Pancreas (tissue), 10 donors: Measurements from ENCODE around the gene CACFD1. TPM values are rescaled to one million over a fixed set of nuclear protein-coding genes. Genes with fewer than 3 reads are reported as not detected.
A peak's percentile ranks its signal among the peaks of the same experiment; 100 is the strongest.

ENCODE experiments used
- ATAC-seq, 4 donors: fragments of 200-7000 bp; cut with Tn5 transposase; one replicate each; pipeline versions ENCODE4 v1.8.0 to v1.9.1; 2020; ENCODE audit warnings: mild to moderate bottlenecking in 4 of 4, moderate library complexity in 4 of 4
- DNase-seq, 6 donors: peaks; one replicate each; pipeline ENCODE4 v3.0.0-alpha.2; 2020
- FAIRE-seq: peaks from 2 replicates; lab custom pipeline; 2012; peaks lifted over from hg19 to GRCh38; lab: Jason Lieb, UNC
- H3K27ac ChIP-seq, 4 donors: fragments of 200-600 bp; sonication (generic); 1 replicate in 3 of 4; 2 replicates in 1 of 4; pipeline versions ENCODE4 v1.5.0 to v1.8.0; 2020
- H3K27me3 ChIP-seq, 4 donors: fragments of 200-600 bp; one replicate each; pipeline ENCODE4 v1.8.0; 2021
- H3K36me3 ChIP-seq, 3 donors: fragments of 200-600 bp; sonication (generic) in 1 of 3; one replicate each; pipeline versions ENCODE4 v1.5.0 to v1.8.0; 2020 to 2021
- H3K4me1 ChIP-seq, 3 donors: fragments of 200-600 bp; one replicate each; pipeline ENCODE4 v1.8.0; 2021
- H3K4me3 ChIP-seq, 4 donors: fragments of 200-600 bp; sonication (generic) in 2 of 4; one replicate each; pipeline versions ENCODE4 v1.5.0 to v1.8.0; 2020 to 2021
- H3K9me3 ChIP-seq, 4 donors: fragments of 200-600 bp; one replicate each; pipeline ENCODE4 v1.8.0; 2021
- CTCF ChIP-seq, 4 donors: fragments of 200-600 bp; sonication (generic) in 3 of 4; IDR thresholded peaks; one replicate each; pipeline versions ENCODE4 v1.5.0 to v1.8.0; 2021; ENCODE audit warnings: antibody characterized with exemption in 4 of 4
- WGBS, 2 donors: extraction: QIAGEN DNeasy Blood & Tissue Kit; methylation state at CpG; one replicate each; pipeline ENCODE4 v1.1.7; 2013; 5-methylcytosine and 5-hydroxymethylcytosine counted together
- intact Hi-C, 3 donors: fragments of 100-400 bp; cut with DNase I; formaldehyde crosslinking; loops; one replicate each; pipeline versions ENCODE4 v1.11.1 to v1.14.2; 2022
- polyA plus RNA-seq, 2 donors: library from polyadenylated mRNA; stranded (reverse); fragments of 200-250 nt; gene quantifications; one replicate each; pipeline ENCODE4 v1.2.3, GENCODE V29; 2013
- total RNA-seq, 6 donors: library from RNA; stranded (reverse); fragmentation: NEBNext Ultra II Directional in 4 of 6; extraction: Animal tissue kit (Norgen Biotek cat#: 25700) in 4 of 6; gene quantifications; one replicate each; pipeline versions ENCODE4 v1.2.1 to v1.2.4, GENCODE V29; 2021 to 2023
- donor health status: healthy with polysubstance abuse.
- donor health status: DM: no; HTN: no; CAD: no; lungs with moderate emphysema.
- donor health status: DM: no; HTN: no; CAD: no.
- donor health status: control.
- donor health status: control.
- donor health status: Bipolar disorder and iron deficiency.
- donor health status: DM: yes; HTN: yes; CAD: no.
- donor health status: DM: no; HTN: no; CAD: no.
- donor health status: DM: no; HTN: no; CAD: no.
- donor health status: DM: yes; HTN: yes; CAD: no.

Gene CACFD1
- total and polyA plus RNA-seq, 8 donors: 15.6 to 26.2 (median 19.0) TPM

DNA sequence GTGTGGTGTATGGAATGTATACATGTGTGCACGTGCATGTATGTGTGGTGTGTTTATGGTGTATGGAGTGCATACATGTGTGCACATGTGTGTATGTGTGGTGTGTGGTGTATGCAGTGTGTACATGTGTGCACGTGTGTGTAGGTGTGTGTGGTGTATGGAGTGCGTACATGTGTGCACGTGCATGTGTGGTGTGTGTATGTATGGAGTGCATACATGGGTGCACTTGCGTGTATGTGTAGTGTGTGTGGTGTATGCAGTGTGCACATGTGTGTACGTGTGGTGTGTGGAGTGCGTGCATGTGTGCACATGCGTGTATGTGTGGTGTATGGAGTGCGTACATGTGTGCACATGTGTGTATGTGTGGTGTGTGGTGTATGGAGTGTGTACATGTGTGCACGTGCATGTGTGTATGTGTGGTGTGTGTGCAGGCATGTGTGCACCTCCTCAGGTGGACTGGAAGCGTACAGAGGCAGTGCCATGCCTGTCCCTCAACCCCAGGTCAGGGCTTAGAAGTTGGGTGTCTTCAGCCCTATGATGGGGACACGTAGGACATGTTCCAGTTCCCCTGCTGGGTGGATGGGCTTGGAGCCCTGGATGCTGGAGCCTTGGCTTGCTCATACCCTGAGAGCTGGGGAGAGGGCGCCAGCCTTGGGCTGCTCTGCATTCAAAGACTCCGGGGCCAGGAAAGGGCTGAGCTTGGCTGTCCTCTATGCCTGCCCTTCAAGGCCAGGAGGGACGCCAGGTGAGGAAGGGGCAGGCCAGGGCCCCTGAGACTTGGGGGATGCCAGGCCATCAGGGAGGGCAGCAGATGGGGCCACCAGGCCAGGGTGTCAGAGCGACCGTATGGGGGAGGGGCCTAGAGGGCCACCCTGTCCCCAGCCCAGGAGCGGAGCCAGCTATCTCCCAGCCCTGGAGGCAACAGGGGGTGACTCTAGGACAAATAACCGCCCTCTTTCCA is 52.8 kb downstream of the CACFD1 start:
- Histone ChIP-seq H3K9me3 (no peaks in the 10 kb centered on the region), H3K4me1 (peaks cover 4 to 11% (median 8%) of the 10 kb centered on the region in 3 donors), H3K27me3 (no peaks in the 10 kb centered on the region), H3K36me3 (no peaks in the 10 kb centered on the region), H3K27ac (no peak overlapping the region), H3K4me3 (no peak overlapping the region)
- 84 to 89% methylated on average over 19 of the region's 19 CpGs for WGBS, 2 donors
- DNase-seq: peak in 2 of 6 donors; percentile 19 to 60
- FAIRE-seq: no peak
- intact Hi-C loops: no loop called here
- TF ChIP-seq CTCF (IDR thresholded peaks at IDR 0.05): no peak
- peak in 1 of 4 donors; percentile 31 for ATAC-seq

DNA sequence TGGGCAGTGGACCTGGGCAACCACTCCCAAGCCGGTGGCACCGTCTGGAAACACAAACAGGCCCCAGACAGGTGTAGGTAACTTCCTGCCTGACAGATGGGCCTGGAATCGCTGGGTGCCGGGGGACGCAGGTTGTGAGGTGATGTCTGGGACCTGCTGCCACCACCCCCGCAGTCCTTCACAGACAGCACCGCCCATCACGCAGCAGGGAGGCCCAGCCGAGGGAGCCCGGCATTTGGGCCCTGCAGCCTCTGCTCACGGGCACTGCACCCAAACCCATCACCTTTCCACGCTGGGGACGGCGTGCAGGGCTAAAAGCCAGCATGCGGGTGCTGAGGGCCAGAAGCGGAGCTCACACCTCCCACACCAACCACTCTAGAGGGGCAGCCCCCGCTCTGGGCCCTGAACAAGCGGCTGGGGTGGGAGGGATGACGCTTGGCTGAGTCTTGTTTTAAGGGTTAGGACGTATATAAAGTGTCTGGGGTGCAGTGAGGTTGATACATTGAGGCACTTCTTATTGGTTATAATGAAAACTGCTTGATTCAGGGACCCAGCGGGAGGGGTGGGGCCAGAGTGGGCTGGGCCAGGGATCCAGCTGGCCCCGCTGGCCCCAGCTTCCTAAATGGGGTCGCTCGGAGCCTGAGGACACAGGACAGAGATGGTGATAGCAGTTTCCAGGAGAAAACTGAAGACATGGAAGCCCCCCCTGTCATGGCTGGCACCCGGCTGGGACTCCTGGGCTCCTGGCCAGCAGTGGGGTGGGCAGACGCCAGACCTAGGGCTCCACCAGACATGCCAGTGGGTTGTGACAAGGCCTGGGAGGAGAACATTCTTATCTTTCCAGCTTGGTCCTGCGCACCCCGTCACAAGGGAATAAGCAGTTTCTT is 53.7 kb downstream of the CACFD1 start:
- WGBS, 2 donors: 81 to 82% methylated on average over 26 to 28 of the region's 28 CpGs
- TF ChIP-seq CTCF (IDR thresholded peaks at IDR 0.05): no peak
- DNase-seq (peak in 2 of 6 donors; percentile 15 to 51), ATAC-seq (peak in 2 of 4 donors; percentile 45 to 46), FAIRE-seq (no peak)
- H3K4me3 ChIP-seq: no peak overlapping the region
- intact Hi-C loops: no loop called here
- no peaks in the 10 kb centered on the region for H3K27me3 ChIP-seq
- H3K9me3 ChIP-seq: no peaks in the 10 kb centered on the region
- no peaks in the 10 kb centered on the region for H3K36me3 ChIP-seq
- H3K27ac ChIP-seq: no peak overlapping the region
- peaks cover 4 to 11% (median 8%) of the 10 kb centered on the region in 3 donors for H3K4me1 ChIP-seq

- intact Hi-C loops: no loop called here
- no peaks in the 10 kb centered on the region for H3K9me3 ChIP-seq
- DNase-seq (peak in 2 of 6 donors; percentile 38 to 59), ATAC-seq (peak in 2 of 4 donors; percentile 6 to 38), FAIRE-seq (no peak)
- H3K36me3 ChIP-seq: no peaks in the 10 kb centered on the region
- H3K4me1 ChIP-seq: peaks cover 0 to 4% (median 0%) of the 10 kb centered on the region in 3 donors
- no peak overlapping the region for H3K4me3 ChIP-seq
- 46 to 47% methylated on average over 14 of the region's 14 CpGs for WGBS, 2 donors
- no peaks in the 10 kb centered on the region for H3K27me3 ChIP-seq
- no peak for TF ChIP-seq CTCF (IDR thresholded peaks at IDR 0.05)
- no peak overlapping the region for H3K27ac ChIP-seq
Observed at GRCh38 chr9:133514460-133515239, 54.9 kb downstream of the CACFD1 start.

GRCh38 chr9:133515240-133515610 is 55.4 kb downstream of the CACFD1 start:
- no peaks in the 10 kb centered on the region for H3K36me3 ChIP-seq
- peak in 2 of 6 donors; percentile 20 to 46 for DNase-seq
- H3K27me3 ChIP-seq: no peaks in the 10 kb centered on the region
- no peak overlapping the region for H3K27ac ChIP-seq
- no peak for TF ChIP-seq CTCF (IDR thresholded peaks at IDR 0.05)
- WGBS, 2 donors: 85 to 89% methylated on average over 10 of the region's 10 CpGs
- no peaks in the 10 kb centered on the region for H3K9me3 ChIP-seq
- no peak for ATAC-seq
- FAIRE-seq: no peak
- no peak overlapping the region for H3K4me3 ChIP-seq
- intact Hi-C loops: no loop called here
- H3K4me1 ChIP-seq: no peaks in the 10 kb centered on the region
